D721Med (cell line): ENCODE data around the gene SCN8A.

Source experiments
- DNase-seq: peaks from one replicate; pipeline ENCODE4 v3.0.0; 2011; ENCODE audit warnings: low spot score; ENCODE audit not compliant: insufficient read length
- FAIRE-seq: peaks from 2 replicates; lab custom pipeline; 2011; peaks lifted over from hg19 to GRCh38; lab: Jason Lieb, UNC
- TF ChIP-seq, protein P1 (sequence below): IDR thresholded peaks from 2 replicates; pipeline ENCODE4 v1.5.1; 2012; ENCODE audit warnings: mild to moderate bottlenecking, control low read depth; ENCODE audit not compliant: insufficient read depth; ENCODE audit errors: missing control alignments

Gene SCN8A

DNA sequence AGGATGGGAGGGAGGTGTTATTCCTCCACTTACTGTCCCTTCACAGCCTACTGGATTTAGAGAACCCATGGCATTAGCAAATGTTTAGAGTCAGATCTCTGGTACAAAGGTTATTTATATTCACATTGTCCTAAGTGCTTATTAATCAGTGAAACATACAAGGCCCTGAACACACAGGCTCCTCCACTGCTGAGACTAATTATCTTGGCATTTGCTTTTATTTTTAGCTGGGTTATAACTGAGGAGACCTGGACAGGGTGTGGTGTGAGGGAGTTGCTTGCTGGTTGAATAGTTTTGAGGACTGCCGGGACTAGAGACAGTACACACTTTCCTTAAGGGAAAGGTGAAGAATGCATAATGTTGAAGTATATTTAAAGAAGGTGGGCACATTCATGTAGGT is 180.0 kb downstream of the SCN8A start:
- FAIRE-seq (peak; percentile 32), DNase-seq (no peak)
- TF ChIP-seq, protein P1, sequence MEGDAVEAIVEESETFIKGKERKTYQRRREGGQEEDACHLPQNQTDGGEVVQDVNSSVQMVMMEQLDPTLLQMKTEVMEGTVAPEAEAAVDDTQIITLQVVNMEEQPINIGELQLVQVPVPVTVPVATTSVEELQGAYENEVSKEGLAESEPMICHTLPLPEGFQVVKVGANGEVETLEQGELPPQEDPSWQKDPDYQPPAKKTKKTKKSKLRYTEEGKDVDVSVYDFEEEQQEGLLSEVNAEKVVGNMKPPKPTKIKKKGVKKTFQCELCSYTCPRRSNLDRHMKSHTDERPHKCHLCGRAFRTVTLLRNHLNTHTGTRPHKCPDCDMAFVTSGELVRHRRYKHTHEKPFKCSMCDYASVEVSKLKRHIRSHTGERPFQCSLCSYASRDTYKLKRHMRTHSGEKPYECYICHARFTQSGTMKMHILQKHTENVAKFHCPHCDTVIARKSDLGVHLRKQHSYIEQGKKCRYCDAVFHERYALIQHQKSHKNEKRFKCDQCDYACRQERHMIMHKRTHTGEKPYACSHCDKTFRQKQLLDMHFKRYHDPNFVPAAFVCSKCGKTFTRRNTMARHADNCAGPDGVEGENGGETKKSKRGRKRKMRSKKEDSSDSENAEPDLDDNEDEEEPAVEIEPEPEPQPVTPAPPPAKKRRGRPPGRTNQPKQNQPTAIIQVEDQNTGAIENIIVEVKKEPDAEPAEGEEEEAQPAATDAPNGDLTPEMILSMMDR = no peak

DNA sequence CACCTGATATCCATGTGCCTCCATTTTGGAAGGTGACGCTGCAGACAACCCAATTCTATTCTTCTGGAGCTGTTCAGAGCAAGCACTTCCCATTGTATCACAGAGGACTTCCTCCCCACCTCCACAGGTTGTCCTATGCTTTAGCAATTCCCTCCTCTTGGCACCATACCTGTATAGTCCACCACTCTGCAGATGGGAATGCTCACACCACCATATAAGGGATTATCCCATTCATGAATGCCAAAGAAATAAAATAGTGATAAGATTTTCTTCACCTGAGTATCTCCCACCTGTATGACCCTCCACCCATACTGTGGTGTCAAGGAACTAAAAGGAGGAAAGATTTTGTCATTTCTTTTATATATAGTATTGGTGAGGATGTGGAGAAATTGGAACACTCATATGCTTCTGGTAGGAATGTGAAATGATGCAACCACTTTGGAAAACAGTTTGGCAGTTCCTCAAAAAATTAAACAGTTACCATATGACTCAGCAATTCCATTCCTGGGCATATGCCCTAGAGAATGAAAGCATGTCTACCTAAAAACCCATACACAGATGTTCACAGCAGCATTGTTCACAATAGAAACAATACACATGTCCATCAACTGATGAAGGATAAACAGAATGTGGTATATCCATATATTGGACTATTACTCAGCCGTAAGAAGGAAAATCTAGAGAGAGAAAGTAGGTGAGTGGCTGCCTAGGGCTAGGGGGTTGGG is 182.3 kb downstream of the SCN8A start:
- TF ChIP-seq, protein P1 = no peak
- no peak for FAIRE-seq
- DNase-seq = no peak

DNA sequence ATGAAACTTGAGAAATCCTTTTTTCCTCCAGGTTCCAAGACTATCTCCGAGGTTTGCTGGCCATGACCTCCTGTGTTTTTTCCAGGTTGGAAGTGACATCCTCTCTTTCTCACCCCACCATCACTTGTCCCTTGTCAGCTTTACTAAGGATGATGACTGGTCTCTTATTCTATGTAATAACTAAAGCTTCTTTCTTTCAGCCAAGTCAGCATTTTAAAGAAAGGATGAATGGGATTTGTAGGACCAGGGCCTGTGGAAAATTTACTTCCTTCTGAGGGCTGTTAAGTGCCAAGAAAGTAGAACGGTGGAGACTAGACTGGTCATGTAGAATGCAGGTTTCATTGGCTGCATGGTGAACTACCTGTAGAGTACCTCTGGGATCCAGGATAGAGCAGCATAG is 183.9 kb downstream of the SCN8A start:
- DNase-seq (no peak), FAIRE-seq (no peak)
- TF ChIP-seq, protein P1 = no peak

DNA sequence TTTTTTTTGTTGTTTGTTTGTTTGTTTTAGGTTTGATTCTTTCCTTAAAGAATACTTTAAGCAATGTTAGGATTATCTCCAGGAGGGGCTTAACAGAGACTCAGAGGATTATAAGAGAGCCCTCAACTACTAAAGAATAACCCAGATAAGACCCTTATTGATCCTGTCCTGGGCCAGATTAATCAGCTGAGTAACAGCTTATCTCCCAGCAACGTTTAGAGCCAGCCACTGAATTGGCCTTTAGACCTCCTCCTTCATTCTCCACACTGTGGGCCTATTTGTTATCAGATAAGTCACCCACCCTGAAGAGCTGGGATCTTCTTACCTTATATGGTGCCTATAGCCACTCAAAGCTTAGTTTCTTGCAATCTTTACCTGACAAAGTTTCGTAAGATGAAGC is 186.4 kb downstream of the SCN8A start:
- FAIRE-seq = peak; percentile 72
- peak; percentile 74 for DNase-seq
- TF ChIP-seq, protein P1 = no peak

DNA sequence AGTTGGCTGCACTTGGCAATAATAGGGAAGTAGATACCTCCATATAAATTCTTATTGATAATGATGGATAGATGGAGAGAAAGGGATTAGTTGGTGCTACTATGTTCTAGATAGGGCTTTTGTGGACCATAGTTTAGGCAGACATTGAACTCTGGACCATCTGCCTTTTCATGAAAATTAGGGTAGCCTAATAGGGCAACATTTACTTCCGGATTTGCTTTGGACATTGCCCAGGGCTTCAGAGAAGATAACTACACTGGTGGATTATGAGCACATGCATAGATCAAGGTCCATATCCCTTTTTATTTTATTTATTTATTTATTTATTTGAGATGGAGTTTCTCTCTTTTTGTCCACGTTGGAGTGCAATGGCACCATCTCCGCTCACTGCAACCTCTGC is 186.9 kb downstream of the SCN8A start:
- no peak for FAIRE-seq
- TF ChIP-seq, protein P1 = no peak
- DNase-seq = no peak

DNA sequence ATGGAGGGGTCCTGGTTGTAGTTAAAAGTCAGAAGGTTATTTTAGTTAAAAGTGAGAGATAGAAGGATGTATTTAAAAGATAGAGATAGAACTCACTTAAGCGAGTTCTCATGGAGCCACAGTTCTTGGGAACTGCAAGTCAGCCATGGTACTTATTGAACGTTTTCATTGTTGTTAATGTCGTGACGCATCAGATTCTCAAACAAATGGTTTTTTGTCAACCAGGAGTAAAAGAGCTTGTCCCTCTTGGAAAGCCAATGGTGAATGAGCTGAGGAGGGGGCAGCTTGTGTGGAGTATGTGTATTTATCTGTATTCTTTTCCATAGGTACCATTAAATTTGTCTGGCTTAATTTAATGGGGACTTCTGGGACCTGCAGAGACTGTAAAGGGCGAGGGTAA is 188.8 kb downstream of the SCN8A start:
- TF ChIP-seq, protein P1 = no peak
- FAIRE-seq = no peak
- DNase-seq = no peak

DNA sequence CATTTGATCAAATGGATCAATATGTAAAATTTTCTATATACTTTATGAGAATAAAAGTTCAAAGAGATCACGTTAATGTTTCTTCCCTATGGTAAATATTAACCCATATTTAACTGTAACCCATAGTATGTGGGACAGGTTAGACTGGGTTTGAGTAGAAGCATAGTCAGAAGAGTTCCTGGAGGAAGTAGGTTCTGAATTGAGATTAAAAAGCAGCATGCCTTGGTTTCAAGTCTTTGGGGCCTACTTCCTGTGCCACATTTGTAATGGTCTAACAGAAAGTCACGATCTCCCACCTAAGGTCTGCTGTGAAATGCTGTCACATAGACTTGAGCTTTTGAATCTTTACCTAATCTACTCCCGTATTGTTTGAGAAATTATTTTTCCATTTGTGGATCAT is 193.7 kb downstream of the SCN8A start:
- no peak for DNase-seq
- TF ChIP-seq, protein P1 = no peak
- no peak for FAIRE-seq
